Breast epithelium (tissue), 3 donors: ENCODE data around the gene BRINP2.

Source experiments
- CTCF ChIP-seq, 3 donors: fragments of 450-650 bp; IDR thresholded peaks; one replicate each; pipeline ENCODE4 v1.5.1; 2016 to 2017; ENCODE audit warnings: antibody characterized with exemption in 3 of 3, mild to moderate bottlenecking in 3 of 3, moderate library complexity in 3 of 3
- POLR2A ChIP-seq: fragments of 450-650 bp; IDR thresholded peaks from one replicate; pipeline ENCODE4 v1.6.1; 2016; ENCODE audit warnings: antibody characterized with exemption, mild to moderate bottlenecking, moderate library complexity

DNA sequence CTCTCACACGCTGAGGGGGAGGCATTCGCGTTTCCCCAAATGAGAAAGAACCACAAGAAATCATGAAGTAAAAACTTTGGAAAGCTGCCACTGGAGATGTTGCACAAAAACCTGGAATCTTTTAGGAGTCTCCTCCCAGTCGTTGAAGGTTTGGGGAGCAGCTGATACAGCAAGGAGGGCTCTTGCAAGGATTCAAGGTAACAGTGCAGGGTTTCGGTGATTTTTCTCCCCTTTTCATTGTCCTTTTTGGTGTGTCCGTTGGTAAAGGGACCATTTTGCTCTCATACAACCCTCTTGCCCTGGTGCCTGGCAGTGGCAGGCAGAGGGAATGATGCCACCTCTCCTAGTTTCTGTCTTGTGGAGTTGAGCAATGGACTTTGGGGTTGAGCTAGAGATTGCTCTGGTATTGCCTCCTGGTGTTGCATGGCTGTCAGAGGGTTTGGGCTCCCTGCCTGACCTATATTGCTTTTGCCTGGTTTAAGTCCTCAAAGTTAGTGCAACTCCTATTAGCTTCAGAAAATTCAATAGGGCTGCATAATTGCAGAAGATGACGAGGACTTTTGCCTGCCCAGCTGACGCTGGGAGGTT, 872 bp downstream of the BRINP2 start:
- TF ChIP-seq CTCF (IDR thresholded peaks at IDR 0.05), result no peak
- TF ChIP-seq POLR2A, result no peak
